SHP77 treated with DMSO at 0.1 percent for 48 hours (cell line): ENCODE data around the gene CHRNB2.

ENCODE experiments used
- DNase-seq: peaks from one replicate; lab custom pipeline; 2025; lab: John Stamatoyannopoulos, UW

Gene CHRNB2

GRCh38 chr1:154611150-154611862 is 43.7 kb downstream of the CHRNB2 start:
- no peak for DNase-seq

GRCh38 chr1:154614247-154614646 is 46.7 kb downstream of the CHRNB2 start:
- no peak for DNase-seq

DNA sequence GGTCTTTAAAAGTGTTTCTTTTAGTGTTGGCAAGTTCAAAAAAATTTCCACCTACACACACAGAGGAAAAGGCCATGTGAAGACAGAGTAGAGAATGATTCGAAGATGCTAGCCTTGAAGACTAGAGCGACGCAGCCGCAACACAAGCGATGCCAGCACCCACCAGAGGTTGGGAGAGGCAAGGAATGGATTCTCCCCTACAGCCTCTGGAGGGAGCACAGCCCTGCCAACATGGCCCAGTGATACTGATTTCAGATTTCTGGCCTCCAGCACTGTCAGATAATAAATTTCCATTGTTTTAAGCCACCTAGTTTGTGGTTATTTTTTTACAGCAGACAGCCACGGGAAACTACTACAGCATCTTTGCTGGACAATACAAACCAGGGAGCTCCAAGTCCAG is 47.3 kb downstream of the CHRNB2 start:
- DNase-seq = no peak

DNA sequence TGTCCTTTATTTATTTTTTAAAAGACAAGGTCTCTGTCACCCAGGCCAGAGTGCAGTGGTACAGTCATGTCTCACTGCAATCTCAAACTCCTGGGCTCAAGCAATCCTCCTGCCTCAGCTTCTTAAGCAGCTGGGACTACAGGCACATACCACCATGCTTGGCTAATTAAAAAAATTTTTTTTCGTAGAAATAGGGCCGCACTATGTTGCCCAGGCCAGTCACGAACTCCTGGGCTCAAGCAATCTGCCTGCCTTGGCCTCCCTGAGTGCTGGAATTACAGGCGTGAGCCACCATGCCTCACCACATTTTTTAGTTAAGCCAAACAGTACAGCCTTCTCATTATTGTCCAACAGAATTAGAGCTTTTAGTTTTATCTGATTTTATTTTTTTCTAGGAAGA is 47.8 kb downstream of the CHRNB2 start:
- no peak for DNase-seq

DNA sequence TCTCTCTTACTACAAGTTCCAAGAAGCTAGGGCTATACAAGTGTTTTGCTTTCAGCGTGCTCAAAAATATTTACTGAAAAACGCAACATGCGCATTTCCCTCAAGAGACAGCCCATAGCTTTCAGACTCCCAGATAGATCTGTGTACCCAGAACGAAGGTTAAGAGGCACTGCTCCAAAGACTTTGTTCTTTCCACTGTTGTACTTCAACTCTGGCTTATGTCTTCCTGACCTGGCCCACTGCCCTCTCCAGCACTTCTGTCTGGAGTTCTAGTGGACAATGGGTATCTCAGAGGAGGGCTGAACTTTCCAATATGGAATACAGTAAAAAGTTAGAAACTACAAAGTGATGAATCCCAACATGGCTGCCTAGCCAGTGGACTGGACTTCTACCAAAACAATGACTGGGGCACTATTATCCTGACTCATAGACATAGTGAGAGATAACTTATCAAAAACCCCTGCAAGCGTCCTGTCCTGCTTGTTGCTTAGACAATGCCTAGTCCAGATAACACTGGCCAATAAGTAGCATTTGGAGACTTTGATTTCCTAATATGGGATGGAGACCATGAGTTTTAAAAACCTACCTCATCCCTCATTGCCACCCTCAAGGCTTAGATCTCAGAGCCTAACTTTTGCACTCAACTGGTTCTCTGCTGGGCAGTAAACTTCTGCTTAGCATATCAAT is 49.2 kb downstream of the CHRNB2 start:
- no peak for DNase-seq

DNA sequence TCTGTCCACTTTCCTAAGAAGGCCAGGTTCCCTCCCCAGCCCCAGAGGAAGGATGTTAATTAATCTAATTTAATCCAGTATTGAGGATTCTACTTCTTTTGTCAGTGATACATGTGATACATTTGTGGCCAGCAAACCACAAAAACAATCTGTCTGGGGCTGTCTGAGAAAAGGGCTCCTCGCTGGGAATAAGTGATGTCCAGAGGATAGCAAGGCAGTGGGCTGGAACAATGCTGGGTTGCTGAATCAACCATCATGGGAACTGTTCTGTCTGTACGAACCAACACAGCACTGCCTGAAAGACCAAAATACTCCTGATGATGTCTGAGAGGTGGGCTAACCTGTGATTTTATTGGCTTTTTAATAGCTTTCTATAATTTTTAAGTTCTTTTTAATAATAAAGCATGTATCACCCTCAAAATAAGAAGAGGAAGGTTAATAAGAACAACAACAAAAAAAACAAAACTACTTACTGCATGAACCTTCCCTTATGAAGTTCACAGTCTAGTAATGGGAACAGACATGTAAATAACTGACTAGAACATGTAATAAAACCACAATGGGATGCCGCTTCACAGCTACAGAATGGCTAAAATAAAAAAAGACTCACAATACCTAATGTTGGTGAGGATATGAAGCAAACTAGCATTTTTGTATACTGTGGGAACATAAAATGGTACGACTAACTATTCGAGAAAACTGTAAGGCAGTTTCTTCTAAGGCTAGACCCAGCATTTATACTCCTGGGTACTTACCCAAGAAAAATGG is 51.8 kb downstream of the CHRNB2 start:
- DNase-seq = no peak

GRCh38 chr1:154620751-154621150 is 53.2 kb downstream of the CHRNB2 start:
- DNase-seq = no peak

DNA sequence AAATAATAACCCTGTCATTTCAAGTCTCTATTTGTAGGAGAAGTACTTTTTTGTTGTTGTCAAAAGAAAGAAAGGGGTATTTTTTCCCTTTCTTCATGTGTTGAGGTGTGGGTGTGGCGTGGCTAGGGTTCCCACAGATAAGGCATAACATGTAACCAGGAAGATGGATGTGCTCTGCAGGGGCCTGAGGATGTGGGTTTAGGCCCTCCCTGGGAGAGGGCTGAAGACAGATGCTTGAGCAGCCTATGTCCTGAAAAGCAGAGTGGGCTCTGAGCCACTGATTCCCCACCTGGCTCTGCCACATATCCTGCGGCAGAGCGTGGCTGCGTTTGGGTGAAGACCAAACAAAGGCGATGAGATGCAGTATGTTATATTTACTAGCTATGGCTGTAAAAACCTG is 54.3 kb downstream of the CHRNB2 start:
- DNase-seq = no peak

DNA sequence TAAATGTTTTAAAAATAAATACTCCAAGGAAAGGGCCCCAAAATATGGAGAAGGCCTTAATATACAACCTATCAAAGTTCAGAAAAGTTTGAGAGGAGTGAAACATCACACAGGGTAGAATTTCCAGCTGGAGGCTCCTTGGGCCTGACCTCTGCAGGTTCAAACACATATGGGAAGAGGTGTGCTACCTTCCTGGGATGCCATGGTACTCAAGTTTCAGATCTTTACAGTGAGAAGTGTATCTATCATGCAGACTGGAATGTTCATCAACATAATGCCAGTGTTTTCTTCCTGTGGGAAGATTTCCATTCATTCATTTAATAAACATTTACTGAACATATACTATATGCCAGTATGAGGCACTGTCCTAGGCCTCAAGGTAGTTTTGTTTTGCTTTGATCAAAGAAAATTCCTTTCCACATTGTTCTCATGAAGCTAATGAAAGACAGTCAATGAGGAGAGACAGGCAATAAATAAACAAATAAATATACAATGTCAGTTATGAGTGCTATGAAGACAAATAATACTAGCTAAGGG is 55.0 kb downstream of the CHRNB2 start:
- no peak for DNase-seq

GRCh38 chr1:154623358-154623757 is 55.8 kb downstream of the CHRNB2 start:
- no peak for DNase-seq

DNA sequence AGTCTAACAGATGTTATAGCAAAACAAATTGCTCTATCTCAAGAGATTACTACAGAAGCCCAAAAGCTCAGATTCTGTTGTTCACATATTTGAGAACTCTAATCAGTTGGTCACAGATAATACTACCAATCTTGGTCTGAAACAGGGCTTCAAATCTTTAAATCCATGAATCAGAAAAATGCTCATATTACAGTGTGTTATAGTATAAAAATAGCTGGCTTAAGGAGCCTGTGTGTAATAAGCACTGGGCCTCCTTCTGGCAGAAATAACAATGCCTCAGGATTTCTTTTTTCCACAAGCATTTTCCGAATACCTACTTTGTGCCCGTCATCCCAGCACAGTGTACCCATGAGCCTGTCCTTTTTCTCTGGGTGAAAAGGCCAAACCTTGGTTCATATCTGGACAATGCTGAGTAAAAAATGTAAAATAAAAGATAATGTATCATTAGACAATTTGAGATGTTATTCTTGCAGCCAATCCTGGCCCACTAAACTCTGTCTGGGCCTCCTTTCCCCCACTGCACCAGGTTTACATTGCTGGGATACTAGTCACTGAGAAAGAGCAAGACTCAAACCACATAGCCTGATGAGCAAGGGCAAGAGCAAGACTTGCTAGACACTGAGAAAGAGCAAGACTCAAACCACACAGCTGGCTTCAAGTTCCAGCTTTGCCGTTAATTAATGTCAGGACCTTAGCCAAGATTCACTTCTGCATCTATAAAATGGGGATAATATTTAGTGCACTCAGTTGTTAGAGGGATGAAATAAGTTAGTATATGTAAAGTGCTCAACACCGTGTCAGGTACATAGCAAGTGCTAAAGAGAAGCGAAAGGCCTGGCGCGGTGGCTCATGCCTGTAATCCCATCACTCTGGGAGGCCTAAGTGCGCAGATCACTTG is 57.4 kb downstream of the CHRNB2 start:
- no peak for DNase-seq

DNA sequence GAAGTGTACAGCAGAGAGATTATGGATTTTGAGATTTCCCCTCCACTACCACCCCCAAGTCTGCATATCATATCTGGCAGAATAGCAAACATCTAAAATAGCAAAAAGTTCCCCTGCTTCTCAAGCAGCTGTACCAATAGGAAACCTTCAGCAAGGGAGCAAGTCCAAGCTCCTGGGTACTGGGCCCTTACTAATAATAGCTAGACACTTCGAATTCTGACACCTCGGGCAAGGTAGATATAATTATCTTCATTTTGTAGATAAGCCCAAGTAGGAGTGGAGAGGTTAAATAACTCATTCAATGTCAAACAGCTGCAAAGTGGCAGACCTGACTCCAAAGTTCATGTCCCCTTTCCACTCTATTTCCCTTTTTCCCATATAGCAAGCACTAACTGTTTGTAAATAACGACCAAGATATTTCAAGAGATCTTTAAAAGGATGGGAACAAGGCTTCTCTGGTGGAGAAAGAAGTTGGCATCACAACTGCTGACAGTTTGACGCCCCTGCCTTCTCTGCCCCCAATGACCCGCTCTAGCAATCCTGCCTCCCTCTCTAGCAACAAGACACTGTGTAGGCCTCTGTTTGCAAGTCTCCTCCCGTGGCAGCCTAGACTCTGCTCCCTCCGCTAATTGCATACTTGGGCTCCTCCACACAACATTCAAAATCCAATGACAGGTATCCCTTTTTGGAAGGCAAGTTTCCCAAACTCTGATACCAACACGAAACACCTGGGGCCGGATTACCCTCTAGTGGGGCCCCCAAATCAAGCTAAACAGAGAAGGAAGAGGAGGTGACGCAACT is 59.1 kb downstream of the CHRNB2 start:
- DNase-seq = no peak

GRCh38 chr1:154627257-154628120 is 59.9 kb downstream of the CHRNB2 start:
- DNase-seq = peak; percentile 94

DNA sequence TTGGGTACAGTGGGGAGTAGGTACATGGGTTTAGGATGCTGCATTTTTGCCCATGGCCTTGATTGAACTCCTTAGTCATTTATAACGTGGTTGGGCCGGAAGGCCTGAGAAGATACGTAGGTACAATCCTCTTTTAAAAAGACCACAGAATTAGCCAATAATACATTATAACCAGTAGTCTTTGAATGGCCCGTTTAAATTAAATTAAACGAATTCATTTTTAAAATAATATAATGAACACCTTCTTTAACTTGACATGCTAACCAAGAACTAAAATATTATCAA is 60.5 kb downstream of the CHRNB2 start:
- DNase-seq = peak; percentile 93

DNA sequence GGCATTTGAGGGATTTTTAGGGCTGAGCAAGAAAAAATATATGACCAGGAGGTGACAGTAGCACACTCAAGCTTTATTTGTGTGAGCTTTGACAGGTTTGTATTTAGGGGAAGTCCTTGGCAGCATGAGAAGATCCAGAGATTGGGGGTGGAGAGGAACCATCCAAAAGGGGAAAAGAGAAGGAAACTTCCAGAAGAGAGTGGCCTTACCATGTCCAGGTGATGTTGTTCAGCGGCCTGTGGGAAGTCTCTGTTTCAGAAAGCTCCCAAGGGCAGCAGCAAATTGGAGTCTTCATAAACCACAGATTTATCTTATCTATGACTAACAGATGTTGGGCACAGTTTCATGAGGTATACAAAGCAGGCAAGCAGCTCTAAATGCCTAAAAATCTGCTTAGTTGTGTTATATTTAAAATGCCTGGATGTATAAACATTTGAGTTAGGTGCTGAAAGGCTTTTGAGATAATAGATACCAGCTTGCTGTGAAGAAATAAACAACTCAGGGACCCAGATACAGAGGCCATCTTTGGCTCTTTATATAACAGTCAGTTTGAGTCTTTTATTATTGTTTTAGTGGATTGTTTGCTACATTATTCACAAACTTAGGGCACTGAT is 61.6 kb downstream of the CHRNB2 start:
- DNase-seq = no peak
